Stimulated activated naive CD4-positive, alpha-beta T cell (primary cell): ENCODE results near the gene LIMCH1.

ENCODE experiments used
- DNase-seq, 6 experiments: peaks; one replicate each; lab custom pipeline; 2025; lab: John Stamatoyannopoulos, UW

Gene LIMCH1

DNA sequence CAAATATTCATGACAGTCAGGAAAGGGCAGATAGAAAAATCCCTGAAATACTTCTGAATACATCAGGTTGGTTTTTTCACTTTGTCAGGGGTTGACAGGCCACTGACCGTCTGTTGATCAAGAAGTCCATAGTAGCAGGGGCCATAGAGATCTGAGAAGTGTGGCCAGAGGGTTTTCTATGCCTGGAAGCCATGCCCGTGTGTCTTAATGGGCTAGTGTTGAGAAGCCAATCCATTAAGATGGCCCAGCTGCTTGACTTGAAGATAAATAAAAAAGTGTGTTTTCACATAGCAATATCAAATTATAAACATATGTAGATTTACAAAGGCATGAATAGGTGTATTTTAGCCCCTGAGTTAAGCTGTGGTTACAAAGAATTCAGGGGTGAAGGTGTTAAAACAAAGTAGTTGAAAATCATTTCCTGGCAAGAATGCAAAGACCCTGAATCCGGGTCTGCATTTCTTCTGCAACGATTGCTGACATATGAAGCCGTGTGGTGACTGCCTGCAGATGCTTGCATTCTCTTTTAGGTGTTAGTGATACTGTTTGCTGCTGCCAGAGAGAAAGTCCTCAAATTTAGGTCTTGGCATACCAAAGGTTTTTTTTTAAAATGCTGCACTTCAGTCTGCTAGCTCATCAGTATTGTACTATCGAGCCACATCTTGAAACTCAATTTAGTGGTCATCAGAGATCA, 9.3 kb upstream of the LIMCH1 start:
- no peak for DNase-seq

DNA sequence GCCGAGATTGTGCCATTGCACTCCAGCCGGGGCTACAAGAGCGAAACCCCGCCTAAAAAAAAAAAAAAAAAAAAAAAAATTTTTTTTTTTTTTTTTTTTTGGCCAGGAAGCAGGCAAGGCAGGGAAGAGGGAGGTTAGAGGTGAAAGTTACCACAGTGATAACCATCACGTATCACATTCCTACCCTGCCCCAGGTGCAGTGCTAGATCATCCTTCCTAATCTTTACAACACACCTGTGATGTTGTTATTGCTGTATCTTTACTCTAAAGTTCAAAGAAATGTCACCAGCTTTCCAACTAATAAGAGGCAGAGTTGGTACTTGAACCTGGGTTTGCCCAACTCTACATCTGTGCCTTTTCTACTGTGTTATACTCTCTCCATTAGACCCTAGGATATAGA, 7.2 kb upstream of the LIMCH1 start:
- DNase-seq: no peak

DNA sequence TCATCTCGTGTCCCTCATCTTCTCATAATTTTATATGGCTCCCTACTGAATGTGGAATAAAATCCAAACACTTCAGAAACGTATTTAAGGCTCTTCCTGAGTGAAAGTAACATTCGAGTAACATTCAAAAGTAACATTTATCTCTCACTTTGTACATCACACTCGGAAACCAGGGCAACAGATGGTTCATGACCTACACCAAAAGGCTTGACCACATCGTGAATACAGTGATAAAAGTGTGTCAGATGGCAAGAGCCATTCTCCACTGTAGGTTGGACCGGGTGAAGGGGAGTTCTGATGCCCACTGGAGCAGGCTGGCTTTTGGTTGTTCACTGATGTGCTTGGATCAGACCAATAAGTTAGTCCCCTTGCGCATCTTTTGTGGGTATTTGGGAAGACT, 5.6 kb upstream of the LIMCH1 start:
- DNase-seq: no peak

DNA sequence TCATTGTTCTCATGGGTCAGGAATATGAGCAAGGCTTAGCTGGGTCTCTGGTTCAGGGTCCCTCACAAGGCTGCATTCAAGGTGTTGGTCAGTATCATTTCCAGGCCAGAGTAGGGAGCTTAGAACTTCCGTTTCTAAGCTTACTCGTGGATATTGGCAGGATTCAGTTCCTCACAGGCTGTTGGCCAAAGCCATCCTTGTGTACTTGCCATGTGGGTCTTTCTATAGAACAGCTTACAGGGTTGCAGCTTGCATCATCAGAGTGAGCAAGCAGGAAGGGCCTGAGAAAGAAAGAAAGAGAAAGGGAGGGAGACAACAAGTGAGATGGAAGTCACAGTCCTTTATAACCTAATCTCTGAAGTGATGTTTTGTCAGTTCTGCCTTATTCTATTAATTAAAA, 5.1 kb upstream of the LIMCH1 start:
- no peak for DNase-seq

DNA sequence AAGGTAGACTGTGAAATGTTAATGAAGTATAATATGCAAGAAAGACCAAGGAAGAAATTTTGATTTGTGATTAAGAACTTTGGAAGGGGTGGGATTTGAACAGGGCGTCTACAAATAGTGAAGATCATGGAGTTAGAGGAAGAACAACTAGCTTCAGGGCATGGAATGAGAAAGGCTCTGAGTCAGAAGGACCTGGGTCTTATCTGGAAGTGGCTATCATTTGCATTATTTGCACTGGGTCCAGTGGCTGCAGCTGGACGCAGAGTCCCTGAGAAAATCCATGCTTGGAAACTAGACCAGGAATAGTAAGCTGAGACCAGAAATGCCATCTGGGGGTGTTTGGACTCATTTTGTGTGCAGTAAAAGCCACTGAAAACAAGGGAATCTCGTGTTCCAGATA, 4.3 kb upstream of the LIMCH1 start:
- no peak for DNase-seq

DNA sequence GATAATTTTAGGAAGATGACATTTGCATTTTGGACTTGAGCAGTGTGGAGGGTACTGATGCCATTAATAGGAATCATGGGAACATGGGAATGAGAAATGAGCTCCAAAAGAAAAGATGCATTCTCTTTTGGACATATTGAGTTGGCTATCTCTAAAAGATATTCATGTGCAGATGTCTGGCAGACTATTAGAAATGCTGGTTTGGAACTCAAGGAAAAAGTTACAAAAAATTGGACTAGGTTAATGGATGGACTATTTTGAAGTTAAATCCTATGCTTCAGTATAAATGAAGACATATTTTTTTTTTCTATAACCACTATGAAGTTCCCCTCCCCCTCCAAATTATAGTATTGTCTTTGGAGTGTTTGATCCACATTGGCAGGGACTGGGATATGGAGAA, 3.6 kb upstream of the LIMCH1 start:
- DNase-seq: no peak

DNA sequence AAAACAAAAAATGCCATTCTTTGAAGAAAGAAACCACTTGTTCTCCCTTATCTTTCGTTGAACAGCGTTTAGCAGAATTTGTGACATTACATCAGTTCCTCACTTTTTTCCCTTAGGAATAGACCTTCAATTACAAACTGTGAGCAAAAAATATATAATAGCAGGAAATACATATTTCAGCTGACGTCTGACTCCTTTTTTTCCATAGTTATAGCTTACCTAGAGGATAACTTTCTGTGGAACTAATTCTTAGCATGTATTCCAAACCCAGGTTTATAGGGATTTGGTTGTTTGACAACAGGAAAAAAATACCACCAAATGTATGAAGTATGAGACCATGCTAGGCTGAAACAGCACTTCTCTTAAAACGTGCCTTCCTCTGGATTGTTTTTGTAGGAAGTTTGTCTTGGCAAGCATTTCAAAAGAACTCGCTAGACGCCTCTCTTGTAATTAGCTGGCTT, 2.0 kb upstream of the LIMCH1 start:
- no peak for DNase-seq

DNA sequence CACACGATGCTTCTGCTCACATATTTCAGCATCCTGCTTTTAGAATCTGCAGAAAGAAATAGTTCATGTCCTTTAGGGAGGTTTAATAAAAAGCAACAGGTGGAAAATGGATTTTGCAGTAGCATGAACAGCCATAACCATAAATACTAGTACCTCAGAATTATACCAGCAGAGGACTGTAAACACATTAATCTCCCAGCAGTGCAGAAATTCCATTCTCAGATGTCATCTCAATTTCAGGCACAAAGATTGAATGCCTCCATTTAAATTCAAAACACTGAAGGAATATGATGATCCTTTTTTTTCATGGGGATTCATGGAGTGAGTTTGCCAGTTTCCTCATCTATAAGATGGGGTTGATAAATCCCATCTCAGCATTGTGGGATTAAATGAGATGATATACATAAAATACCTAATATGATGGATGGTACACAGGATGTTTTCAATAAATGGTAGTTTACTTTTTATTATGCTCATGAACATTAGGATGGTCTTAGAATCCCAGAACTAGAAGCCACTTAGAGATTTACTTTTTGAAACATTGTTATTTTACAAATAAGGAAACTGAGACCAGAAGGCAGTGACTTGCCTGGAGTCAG, 566 bp upstream of the LIMCH1 start:
- no peak for DNase-seq

DNA sequence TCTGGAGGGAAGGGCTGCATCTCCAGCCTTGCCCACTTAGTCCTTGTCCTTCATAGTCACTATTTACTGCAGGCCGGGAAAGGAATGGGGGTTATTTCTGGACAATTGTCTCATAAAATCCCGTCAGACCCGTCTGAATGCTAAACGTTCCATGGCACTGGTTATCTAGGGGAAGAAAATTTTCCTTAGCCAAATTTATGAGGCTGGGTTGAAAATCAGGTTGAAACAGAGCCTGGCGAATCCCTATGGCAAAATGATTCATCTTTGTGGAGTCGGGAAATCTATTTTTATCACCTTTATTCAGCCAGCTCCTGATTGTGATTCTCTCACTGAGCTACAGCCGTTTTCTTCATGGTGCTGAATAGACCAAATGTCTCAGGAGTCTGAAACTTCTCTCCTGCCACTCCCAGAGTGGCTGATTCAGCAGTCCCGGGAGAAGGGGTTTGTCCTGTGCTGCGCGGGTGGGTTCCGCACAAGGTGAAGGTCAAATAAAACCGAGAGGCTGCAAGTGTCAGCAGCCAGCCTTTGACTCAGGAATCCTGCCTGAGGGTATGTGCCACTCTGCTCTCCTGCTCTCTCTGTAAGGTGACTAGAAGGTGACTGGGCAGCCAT, 1.0 kb downstream of the LIMCH1 start:
- DNase-seq: no peak

DNA sequence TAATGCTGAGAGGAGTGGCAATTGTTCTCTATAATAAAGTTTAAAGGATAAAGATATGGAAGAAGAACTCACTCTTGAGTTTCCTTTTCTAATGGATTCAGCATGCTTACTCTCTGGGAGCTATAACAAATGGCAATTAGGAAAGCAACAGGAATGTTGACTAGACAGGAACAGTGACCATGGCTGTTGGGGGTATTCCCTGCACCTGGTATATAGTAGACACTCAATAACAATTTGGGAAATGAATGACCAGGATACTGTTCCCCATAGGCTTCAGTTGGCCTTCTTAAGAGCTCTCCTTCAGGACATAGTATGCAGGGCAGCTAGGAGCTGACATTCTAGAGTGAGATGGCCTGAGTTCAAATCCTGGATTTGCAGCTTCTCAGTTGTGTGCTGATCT, 1.8 kb downstream of the LIMCH1 start:
- DNase-seq: no peak

DNA sequence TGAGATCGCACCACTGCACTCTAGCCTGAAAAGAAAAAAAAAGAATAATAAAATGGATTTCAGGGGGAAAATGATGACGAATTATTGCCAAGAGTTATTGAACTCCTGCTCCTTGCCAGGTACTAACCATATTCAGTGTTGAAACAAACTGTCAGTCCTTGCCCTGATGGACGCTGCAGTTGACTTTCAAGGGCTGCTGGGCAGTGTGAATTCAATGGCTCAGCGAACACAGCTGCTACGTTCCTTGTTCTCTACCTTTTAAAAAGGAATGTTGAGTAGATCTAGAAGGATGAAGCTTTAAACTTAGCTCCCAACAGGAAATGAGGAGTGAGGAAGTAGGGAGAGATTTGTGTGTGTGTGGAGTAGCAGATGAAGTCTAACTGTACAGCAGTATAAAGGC, 2.7 kb downstream of the LIMCH1 start:
- no peak for DNase-seq

DNA sequence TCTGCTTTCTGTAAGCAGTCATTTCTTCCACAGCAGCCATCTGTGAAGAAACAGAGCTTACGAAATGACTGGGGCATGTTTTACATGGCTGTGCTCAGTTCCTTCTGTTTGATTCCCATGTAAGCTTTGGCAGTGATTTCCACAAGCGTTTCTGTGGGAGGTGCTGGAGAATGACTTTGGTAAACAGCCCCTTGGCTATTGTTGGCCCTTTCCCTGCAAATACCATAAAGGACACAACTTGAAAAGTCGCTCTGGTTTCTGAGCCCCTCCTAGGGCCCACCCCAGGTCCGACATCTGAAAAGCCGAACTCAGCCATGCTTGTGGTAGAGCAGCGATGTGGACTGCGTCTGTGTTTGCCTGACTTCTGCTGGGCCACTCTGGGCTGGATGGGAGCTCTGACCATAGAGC, 3.7 kb downstream of the LIMCH1 start:
- DNase-seq: no peak

DNA sequence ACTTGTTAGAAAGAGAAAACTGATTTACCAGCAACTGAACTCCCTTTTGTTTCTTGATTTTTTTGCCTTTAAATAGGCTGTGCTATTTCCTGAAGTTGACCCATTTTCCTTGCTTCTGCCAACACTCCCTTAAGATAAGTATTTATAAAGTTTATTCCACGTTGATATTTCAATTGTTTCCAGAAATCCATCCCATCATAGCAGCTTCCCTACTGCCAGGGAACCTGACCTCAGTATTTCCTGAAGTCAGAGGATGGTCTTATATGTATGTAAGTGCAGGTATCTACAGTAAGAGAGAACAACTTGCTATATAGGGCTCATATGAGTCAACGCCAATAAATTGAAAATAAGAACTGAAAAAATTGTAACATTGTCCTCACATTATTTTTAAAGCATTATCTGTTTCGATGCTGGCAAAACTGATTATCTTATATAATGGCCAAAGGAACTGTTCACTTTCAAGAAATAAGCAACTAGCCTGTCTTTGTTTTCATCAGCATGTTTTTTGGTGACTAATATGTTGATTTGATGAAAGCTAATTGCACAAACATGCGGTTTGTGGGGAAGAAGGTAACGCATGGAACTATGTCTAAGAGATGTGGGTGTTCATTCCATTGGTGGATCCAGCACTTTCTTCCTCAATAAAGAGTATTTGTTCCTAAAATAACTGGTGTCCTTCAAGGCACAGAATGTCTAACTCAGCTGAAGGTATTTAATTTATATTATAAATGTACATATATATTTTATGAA, 4.7 kb downstream of the LIMCH1 start:
- no peak for DNase-seq

DNA sequence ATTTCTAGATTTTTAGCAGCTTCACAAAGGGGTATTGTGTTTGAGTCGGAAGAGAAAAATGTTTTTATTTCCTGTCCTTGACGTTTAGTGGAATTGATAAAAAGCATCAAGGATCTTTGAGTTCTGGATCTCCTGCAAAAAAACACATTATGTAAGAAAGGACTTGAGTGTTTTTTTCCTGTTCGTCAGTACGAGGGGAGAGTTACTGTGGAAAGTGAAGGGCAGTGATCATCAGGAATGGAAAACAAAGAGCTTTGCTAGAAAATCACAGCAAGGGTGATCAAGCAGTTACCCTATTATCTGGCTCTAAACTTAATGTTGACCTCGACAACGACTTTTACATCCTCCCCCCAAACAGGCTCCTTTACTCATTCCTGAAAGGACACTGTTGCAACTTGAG, 7.3 kb downstream of the LIMCH1 start:
- no peak for DNase-seq

DNA sequence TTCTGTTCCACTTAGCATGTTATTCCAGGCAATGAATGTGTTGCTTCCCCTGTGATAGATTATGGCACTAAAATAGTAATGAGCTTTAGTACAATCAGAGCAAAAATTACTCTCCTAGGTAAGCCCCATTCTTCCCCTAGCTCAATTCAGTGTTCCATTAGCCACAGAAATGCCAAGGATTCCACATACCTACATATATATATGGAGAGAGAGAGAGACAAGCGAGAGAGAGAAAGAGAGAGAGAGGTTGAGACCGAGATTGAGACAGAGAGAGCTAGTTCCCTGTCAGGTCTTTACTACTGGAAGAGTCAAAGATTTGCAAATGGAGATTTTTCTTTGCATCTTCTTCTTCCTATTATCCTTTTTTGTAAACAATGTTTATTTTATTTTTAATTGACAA, 8.7 kb downstream of the LIMCH1 start:
- no peak for DNase-seq

DNA sequence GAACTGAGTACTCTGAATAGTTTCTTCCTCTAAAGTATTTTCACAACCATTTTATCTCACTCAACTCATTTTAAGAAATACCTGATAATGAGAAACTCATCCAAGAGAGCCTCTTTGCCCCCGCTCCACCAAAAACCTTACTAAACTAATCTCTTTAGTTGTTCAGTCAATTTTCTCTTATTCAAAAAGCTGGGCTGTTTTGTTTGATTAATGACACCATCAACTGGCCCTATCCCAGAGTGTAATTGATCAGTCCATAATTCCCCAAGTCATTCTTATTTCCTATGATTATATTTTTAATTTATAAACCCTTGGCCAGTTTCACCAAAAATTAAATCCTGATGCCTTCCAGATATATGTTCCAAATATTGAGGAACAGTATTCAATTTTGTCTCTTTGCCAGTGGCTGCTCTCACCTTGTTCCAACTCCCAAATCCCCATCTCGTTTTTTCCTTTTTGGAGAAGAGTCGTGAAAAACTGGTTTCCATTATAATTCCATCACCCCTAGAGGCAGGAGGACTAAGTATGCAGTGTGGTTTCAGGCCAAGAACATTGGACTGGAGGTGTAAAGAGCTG, 10.4 kb downstream of the LIMCH1 start:
- no peak for DNase-seq

DNA sequence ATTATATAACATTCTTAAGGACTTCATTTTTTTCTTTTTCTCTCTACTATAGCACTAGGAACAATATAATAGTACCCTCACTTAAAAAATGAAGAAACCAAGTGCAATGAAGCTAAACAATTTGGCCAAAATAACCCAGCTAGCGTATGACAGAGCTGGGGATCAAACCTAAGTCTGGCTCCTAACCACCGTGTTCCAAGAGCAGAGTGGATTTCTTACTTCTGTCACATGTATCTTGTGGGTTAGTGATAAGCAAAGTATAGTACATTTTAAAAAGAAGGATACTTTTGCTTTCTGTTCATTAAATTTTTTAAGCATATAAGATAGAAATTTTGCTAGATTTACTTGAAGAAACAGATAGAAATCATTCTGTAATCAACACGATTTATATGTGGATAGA, 11.5 kb downstream of the LIMCH1 start:
- no peak for DNase-seq

DNA sequence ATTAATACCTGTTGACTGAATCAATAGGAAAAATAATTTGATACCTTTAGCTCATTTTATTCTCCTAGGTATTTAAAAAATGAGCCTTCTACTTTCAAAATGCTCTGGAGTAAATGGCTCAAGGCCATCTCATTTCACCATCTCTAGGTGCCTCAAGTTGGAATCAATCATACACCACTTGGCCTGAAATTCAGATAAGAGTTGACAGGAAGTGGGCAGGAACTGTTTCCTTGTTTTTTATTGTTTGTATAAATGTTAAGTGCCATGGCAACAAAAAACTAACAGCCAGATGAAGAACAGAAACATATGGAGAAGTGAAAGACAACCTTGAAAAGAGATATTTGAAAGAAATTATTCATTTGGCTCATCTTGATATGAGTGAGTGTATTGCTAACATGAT, 12.4 kb downstream of the LIMCH1 start:
- DNase-seq: no peak

DNA sequence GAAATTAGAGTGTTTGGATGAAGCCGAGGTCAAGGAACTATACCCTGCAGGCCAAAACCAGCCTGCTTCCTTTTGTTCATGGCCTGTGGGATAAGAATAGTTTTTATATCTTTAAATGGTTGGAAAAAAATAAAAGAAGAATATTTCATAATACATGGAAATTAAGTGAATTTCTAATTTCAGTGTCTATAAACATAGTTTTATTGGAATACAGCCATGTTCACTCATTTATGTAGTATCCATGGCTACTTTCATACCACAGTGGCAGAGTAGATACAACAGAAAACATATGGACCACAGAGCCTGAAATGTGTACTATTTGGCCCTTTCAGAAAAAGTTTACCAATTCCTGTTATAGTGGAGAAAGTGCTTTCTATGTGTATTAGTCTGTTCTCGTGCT, 13.6 kb downstream of the LIMCH1 start:
- DNase-seq: no peak

DNA sequence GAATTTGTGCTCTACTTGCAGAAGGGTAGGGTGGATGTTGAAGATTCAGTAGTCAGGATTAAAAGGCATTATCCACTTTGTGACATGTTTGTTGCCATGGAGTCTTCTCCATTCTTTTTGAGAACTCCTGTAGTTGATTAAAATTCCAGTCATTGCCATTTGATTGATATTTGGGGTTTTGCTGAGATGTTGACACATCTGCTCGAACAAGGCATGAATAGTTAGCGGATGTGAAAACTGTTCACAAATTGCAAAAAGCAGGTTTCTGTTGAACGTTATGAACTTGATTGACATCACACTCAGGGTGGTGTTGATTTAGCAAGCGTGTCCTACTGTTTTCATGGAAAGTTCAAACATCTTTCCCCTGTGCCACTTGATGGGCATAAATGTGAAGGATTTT, 16.9 kb downstream of the LIMCH1 start:
- DNase-seq: no peak

DNA sequence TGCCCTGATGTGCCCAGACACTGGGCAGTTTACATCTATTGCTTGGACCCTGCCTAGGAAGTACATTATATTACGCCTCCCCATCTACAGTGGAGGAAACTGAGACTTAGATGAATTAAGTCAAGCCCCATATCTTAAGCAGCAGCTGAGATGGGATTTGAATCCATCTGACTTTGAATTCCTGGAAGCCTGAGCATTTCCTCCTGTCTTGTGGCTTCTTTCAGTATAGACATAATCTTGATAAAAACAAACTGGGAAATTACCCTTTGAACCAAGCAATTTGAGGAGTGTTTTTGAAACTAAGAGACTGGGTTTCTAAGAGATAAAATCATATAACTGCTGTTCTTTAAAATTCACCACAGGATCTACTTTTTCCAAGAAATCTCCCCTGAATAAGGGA, 18.6 kb downstream of the LIMCH1 start:
- no peak for DNase-seq

DNA sequence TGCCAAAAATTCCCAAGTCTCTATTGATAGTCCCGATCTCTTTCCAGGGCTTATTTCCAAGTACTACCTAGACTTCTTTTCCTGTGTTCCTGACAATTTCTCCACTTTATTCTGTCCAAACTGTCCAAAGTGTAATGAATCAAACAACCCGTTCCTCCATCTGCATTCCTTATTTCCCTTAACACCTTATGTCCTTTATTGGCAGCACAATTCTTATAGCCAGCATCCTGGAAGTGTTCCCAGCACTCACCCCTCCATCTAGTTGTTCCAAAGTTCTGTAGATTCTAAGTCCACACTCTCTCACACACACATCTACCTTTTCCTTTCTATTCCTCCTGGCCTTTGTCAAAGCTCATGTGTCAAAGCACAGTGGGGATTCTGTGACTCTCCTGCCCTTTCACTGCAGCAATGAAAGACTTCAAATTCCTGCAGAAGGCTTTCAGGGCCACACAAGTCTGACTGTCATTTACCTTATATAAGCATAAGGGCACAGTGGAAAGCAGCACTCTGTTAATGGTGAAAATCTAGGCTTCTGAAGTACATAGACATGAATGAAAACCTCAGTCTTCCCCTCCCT, 22.1 kb downstream of the LIMCH1 start:
- DNase-seq: no peak
